Activated naive CD8-positive, alpha-beta T cell treated with anti-CD3 and anti-CD28 coated beads, Interleukin-2, amount 50 U/mL, for 24 hours (primary cell): Measurements from ENCODE around the gene ARL6IP4.

Source experiments
- ATAC-seq: fragments of 150-1000 bp; cut with Tn5 transposase; one replicate; pipeline ENCODE4 v1.10.0; 2021
- DNase-seq: peaks from one replicate; pipeline ENCODE4 v3.0.0; 2021
- H3K27ac Mint-ChIP-seq: one replicate; pipeline ENCODE4 v1.8.0; 2021; ENCODE audit warnings: mild to moderate bottlenecking, mixed read lengths
- H3K27me3 Mint-ChIP-seq: one replicate; pipeline ENCODE4 v1.8.0; 2021; ENCODE audit warnings: mixed read lengths
- H3K36me3 Mint-ChIP-seq: one replicate; pipeline ENCODE4 v1.8.0; 2021; ENCODE audit warnings: low read depth, mixed read lengths
- H3K4me1 Mint-ChIP-seq: one replicate; pipeline ENCODE4 v1.8.0; 2021; ENCODE audit warnings: mixed read lengths
- H3K4me3 Mint-ChIP-seq: one replicate; pipeline ENCODE4 v1.8.0; 2021; ENCODE audit warnings: mild to moderate bottlenecking, moderate library complexity, mixed read lengths
- H3K9me3 Mint-ChIP-seq: one replicate; pipeline ENCODE4 v1.8.0; 2021; ENCODE audit warnings: mixed read lengths

The ARL6IP4 gene

DNA sequence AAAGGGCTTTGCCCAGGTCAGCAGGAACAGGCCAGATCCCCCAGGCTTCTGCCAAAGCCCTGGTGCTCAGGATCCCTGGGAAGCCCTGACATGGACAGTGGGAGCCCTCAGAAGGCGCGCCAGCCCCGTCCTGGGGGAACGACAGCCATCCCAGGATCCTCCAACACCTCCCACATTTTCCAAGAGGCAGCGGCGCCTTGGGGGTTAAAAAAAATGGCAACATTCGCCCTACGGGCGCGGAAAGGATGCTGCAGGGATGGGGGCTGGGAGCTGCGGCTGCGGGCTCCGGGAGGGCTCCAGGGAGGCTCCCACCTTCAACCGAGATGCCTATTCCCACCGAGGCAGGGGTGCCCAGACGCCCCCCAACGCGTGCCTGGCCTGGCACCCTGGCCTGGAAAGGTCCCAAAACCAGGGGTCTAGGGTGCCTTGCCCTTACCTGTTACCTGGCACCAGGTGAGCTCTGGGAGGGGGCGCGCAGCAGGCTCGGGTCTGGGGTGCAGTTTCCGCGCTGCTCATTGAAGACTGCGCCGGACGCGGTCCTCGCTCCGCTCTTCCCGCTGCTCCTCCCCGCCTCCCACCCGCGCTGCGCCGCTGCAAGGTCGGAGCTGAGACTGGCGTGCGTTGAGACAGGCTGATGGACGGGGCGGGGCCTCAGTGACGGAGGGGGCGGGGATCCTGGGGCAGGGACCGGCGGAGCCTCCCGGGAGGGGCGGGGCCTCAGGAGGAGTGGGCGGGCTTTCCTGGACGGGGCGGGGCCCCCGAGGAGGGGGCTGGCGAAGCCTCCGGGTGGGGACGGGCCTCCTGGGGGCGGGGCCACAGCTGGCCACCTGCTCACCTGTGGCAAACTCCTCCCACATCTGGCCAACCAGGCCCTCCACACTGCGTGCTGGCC lies 14.4 kb upstream of the ARL6IP4 start, which contains the start of gene ABCB9:
TSS of gene ABCB9 (minus strand) at position 613 of the 892 bp plus-strand sequence. CDS start 6,228 bp downstream, outside the sequence.
- Mint-ChIP-seq H3K9me3 (no peaks in the 10 kb centered on the region), H3K27me3 (no peaks in the 10 kb centered on the region), H3K4me3 (peak within 1 kb of the TSS; percentile 54), H3K4me1 (peaks cover 4% of the 10 kb centered on the region), H3K27ac (no peak within 1 kb of the TSS), H3K36me3 (no peaks in the 10 kb centered on the region)
- ATAC-seq (peak; percentile 96), DNase-seq (peak; percentile 94)

DNA sequence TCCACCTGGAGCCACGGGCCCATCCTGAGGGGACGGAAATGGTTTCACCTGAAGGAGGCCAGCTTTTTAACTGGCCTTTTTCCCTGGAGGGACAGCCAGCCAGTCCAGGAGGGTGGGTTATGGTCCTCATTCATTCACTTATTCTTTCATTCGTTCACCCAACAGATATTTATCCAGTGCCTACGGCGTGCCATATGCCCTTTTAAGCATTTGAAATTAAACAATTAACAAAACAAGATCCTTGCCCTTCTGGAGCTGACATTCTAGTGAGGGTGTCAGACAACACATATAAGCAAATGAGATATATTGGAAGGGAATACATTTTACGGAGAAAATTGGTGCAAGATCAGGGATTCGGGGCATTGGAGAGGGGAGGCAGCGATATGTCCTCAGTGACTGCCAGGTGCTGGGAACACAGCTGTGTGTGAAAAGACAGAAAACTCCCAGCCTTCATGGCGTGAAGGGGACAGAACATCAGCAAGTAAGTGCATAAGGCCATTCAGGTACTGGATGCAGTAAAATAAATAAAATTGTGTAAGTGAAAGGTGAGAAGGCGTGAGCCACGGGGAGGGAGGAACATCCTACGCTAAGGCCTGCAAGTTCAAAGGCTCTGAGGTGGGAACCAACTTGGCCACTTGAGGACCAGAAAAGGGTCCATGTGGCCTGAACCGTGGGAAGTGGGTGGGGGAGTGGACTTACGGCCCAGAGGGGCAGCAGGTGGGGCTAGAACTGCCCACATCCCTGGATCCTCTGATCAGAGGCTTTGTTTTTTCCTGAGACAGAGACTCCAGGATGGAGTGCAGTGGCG lies 13.5 kb upstream of the ARL6IP4 start:
- no peak for DNase-seq
- H3K36me3 Mint-ChIP-seq = no peaks in the 10 kb centered on the region
- no peak for ATAC-seq
- peaks cover 4% of the 10 kb centered on the region for H3K4me1 Mint-ChIP-seq
- H3K27ac Mint-ChIP-seq = no peak overlapping the region
- no peaks in the 10 kb centered on the region for H3K9me3 Mint-ChIP-seq
- H3K4me3 Mint-ChIP-seq = no peak overlapping the region
- H3K27me3 Mint-ChIP-seq = no peaks in the 10 kb centered on the region

DNA sequence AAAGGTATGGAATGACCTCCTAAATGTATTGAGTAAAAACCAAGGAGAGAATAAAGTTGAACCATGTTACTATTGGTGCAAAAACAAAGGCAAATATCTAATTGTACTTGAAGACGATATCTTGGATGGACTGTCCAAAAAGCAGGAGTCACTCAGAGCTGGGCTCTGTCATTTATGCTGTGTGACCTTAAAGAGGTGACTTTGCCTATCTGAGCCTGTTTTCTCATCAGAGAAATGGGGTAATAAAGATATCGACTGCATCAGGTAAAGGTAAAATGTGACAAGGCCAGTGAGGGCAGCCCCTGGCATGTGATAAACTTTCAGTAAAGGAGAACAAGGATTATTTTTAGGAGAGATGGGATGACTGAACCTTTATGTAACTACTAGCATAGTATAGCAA lies 12.4 kb upstream of the ARL6IP4 start:
- H3K9me3 Mint-ChIP-seq = no peaks in the 10 kb centered on the region
- no peaks in the 10 kb centered on the region for H3K36me3 Mint-ChIP-seq
- no peak overlapping the region for H3K4me3 Mint-ChIP-seq
- no peak overlapping the region for H3K27ac Mint-ChIP-seq
- peaks cover 5% of the 10 kb centered on the region for H3K4me1 Mint-ChIP-seq
- H3K27me3 Mint-ChIP-seq = no peaks in the 10 kb centered on the region
- DNase-seq (no peak), ATAC-seq (no peak)

DNA sequence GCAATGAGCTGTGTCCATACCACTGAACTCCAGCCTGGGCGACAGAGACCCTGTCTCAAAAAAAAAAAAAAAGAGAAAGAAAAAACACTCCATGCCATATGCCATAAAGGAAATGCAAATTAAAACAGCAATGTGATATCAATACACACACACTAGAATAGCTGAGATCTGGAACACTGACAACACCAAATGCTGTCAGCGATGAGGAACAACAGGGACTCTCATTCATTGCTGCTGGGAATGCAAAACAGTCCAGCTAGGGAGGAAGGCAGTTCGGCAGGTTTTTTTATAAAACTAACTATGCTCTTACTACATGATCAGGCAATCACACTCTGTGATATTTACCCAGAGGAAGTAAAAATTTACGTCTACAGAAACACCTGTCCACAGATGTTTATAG lies 10.8 kb upstream of the ARL6IP4 start:
- peaks cover 14% of the 10 kb centered on the region for H3K4me1 Mint-ChIP-seq
- no peak overlapping the region for H3K4me3 Mint-ChIP-seq
- H3K27ac Mint-ChIP-seq = no peak overlapping the region
- H3K9me3 Mint-ChIP-seq = no peaks in the 10 kb centered on the region
- peaks cover 2% of the 10 kb centered on the region for H3K27me3 Mint-ChIP-seq
- H3K36me3 Mint-ChIP-seq = peaks cover 2% of the 10 kb centered on the region
- DNase-seq (no peak), ATAC-seq (no peak)

DNA sequence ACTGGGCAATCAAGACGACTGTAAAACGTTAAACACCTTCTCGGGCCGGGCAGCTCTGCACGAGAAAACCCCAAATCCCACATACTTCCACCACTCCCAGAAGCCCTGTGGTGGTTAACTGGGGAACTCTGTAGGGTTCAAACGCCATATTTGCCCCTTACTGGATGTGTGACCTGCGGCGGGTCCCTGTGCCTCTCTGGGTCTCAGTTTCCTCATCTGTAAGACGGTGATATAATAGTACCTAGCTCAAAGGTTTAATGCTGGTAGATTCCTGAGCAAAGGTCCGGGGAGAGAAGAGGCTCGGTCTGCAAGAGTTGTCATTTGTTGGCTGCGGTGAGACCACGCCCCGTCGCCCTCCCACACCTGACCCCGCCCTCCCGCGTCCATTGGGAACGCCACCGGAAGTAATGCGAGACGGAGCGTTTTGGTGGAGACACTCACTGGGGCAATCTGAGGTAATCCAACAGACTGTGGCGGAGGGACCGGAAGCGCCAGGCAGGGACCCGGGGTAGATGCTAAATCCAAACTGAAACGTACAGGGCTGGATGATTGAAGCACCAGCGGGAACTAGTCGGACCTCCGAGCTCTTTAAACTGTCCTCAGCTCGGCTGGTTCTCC lies 6.1 kb upstream of the ARL6IP4 start:
- Mint-ChIP-seq H3K9me3 (no peaks in the 10 kb centered on the region), H3K36me3 (peaks cover 2% of the 10 kb centered on the region)
- ATAC-seq = peak; percentile 90

DNA sequence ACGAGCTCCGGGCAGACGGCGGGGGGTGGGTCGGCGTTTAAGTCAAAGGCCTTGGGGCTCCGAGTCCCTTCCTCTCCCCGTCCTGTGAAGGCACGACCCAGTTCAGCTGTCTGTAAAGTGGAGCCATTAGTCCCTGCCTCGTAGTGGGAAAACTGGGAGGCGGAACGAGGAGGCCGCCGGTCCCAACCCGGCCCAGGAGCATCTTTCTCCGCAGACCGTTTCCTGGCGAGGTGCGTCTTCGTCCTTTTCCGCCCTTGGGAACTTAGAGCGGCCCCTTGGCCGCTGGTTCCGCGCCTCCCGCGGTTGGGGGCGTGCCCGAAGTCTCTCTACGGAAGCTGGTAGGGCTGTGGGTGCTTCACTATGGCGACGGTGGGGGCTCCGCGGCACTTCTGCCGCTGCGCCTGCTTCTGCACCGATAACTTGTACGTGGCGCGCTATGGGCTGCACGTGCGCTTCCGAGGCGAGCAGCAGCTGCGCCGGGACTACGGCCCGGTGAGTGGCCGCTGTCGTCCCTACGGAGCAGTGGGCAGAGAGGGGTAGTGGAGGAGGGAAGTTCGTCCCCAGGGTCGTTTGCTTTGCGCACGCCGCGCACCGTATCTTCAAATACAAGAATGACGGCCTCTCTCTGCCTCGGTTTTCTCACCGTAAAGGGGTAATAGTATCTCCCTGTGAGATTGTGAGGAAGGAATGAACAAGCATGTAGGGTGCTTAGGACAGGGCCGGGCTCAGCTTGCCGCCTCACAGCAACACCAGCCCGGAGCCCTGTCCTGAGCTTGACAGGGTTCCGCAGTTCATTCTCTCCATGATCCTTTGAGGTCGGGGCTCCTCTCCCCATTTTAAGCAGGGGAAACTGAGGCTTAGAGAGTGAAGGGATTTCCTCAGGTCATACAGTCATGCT lies 5.3 kb upstream of the ARL6IP4 start, which contains the start of gene OGFOD2:
TSS of gene OGFOD2 (plus strand) at position 353 of the 898 bp plus-strand sequence. CDS start at position 361, 8 bp downstream.
- peak within 1 kb of the TSS; percentile 95 for H3K4me3 Mint-ChIP-seq
- H3K36me3 Mint-ChIP-seq = peaks cover 2% of the 10 kb centered on the region
- DNase-seq (peak; percentile 94), ATAC-seq (peak; percentile 87)
- H3K4me1 Mint-ChIP-seq = peaks cover 40% of the 10 kb centered on the region
- no peaks in the 10 kb centered on the region for H3K9me3 Mint-ChIP-seq
- H3K27me3 Mint-ChIP-seq = peaks cover 2% of the 10 kb centered on the region
- peak within 1 kb of the TSS; percentile 99 for H3K27ac Mint-ChIP-seq

More for the DNA sequence above, 6.1 kb upstream of the ARL6IP4 start:
- peak overlapping the region; percentile 95 for H3K4me3 Mint-ChIP-seq
- peak overlapping the region; percentile 99 for H3K27ac Mint-ChIP-seq
- peaks cover 33% of the 10 kb centered on the region for H3K4me1 Mint-ChIP-seq
- DNase-seq = peak; percentile 99
- H3K27me3 Mint-ChIP-seq = peaks cover 2% of the 10 kb centered on the region

DNA sequence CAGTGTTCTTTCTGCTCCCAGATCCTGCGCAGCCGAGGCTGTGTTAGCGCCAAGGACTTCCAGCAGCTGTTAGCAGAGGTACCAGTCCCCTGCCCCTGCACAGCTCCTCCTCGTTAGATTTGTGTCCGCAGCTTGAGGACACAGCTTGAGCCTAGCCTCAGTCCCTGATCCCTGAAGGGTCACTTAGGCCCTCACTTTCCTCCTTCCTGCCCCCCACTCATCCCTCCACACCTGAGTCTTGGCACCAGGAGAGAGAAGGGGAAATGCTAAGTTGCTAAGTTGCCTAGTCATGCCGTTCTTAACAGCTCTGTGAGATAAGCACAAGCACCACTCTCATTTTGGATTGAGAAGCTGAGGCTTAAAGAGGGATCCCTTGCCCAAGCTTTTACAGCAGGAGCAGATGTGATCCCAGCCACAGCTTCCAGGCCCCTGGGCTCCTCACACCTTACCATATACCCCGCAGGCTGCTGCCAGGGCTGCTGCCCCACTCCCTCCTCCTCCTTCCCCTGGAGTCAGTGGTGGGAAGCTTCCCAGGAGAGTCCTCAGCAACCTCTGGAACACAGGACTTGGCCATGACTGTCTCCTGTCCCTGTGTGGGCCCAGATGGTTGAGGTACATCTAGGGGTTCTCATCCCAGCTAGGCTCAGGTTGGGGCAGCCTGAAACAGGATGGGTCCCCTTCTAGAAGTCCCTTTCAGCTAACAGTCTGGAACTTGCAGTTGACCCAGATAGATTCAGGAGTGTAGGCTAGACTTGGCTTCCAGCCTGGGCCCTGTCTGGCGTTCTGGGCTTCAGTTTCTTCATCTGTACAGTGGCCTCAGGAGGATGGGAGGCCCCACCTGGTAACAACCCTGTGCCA lies 4.5 kb upstream of the ARL6IP4 start:
- H3K36me3 Mint-ChIP-seq = peaks cover 4% of the 10 kb centered on the region
- peak overlapping the region; percentile 99 for H3K27ac Mint-ChIP-seq
- H3K9me3 Mint-ChIP-seq = no peaks in the 10 kb centered on the region
- ATAC-seq (no peak), DNase-seq (no peak)
- peaks cover 2% of the 10 kb centered on the region for H3K27me3 Mint-ChIP-seq
- peaks cover 41% of the 10 kb centered on the region for H3K4me1 Mint-ChIP-seq
- H3K4me3 Mint-ChIP-seq = peak overlapping the region; percentile 95

DNA sequence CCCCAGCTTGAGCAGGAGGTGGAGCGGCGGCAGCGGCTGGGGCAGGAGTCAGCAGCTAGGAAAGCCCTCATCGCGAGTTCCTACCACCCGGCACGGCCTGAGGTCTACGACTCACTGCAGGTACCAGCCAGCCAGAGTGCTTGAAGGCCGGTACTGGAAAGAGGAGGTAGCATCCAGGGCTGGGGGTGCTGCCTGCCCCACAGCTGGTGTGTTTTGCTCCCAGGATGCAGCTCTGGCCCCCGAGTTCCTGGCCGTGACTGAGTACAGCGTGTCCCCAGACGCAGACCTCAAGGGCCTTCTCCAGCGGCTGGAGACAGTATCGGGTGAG lies 3.9 kb upstream of the ARL6IP4 start:
- Mint-ChIP-seq H3K27me3 (peaks cover 2% of the 10 kb centered on the region), H3K9me3 (no peaks in the 10 kb centered on the region), H3K4me1 (peaks cover 43% of the 10 kb centered on the region), H3K36me3 (peaks cover 4% of the 10 kb centered on the region), H3K4me3 (peak overlapping the region; percentile 95), H3K27ac (peak overlapping the region; percentile 99)
- no peak for ATAC-seq
- no peak for DNase-seq

DNA sequence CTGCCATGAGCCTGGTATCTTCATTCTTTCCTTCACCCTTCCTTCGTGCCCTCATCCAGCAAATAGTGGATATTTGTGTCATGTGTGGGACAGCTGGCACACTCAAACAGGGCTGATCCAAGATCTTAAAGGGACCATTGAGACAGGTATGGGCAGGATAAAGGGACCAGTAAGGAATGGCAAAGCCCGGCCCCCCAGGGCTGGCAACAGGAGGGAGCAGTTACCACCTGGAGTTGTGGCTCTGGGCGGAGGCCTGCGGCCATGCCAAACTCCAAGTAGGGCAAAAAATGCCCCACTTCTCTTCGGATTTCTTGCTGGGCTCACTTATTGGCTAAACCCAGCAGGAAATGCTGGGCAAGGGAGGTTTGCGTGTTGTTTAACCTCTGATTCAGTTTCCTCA lies 3.3 kb upstream of the ARL6IP4 start:
- Mint-ChIP-seq H3K36me3 (peaks cover 4% of the 10 kb centered on the region), H3K4me1 (peaks cover 48% of the 10 kb centered on the region), H3K27ac (no peak overlapping the region), H3K4me3 (peak overlapping the region; percentile 26), H3K9me3 (no peaks in the 10 kb centered on the region), H3K27me3 (peaks cover 2% of the 10 kb centered on the region)
- no peak for ATAC-seq
- no peak for DNase-seq

DNA sequence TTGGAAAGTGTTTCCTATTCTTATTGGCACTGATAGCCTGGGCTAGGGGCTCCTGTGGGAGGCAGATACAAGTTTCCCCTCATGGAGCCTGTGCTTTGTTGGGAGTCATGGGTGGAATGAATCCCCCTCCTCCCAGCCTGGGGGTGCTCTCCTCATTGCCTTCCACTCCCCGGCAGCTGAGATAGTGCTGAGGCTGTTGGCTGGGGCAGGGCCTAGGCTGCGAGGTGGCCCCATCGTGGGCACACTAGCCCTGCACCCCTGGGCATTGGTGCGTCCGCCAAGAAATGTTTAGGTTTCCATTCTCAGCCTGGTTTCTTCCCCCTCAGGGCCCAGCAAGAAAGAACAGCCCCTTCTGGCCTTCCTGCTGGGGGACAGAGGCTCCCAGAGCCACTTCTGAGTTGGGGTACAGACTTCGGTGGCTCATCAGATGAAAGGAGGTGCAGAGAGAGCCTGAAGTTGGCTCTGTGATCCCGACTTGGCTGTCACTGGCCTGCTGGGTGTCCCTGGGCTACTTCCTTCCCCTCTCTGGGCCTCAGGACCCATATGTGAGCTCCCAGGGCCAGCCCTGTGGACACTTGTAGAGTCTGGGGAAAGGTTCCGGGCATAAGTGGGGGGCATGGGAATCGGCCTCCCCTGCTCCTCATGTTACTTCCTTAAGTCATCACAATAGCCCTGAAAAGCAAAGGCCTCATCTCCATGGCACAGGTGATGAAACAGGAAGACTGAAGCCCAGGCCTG lies 2.7 kb upstream of the ARL6IP4 start:
- H3K36me3 Mint-ChIP-seq = peaks cover 4% of the 10 kb centered on the region
- no peak for ATAC-seq
- no peaks in the 10 kb centered on the region for H3K9me3 Mint-ChIP-seq
- no peak for DNase-seq
- peaks cover 54% of the 10 kb centered on the region for H3K4me1 Mint-ChIP-seq
- peaks cover 2% of the 10 kb centered on the region for H3K27me3 Mint-ChIP-seq
- no peak overlapping the region for H3K4me3 Mint-ChIP-seq
- H3K27ac Mint-ChIP-seq = peak overlapping the region; percentile 22

DNA sequence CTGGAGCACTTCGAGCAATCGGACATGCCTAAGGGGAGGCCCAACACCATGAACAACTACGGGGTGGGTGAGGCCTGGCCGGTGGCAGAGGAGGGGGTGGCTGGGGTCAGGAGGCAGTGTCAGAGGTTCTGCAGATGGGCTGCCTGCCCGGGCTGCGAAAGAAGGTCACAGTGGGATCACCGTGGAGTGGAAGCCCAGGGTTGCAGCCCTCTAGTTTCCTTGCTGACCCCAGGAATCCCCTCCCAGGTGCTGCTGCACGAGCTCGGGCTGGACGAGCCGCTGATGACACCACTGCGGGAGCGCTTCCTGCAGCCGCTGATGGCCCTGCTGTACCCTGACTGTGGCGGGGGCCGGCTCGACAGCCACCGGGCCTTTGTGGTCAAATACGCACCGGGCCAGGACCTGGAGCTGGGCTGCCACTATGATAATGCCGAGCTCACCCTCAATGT lies 1.9 kb upstream of the ARL6IP4 start:
- Mint-ChIP-seq H3K4me3 (no peak overlapping the region), H3K4me1 (peaks cover 59% of the 10 kb centered on the region), H3K9me3 (no peaks in the 10 kb centered on the region)

DNA sequence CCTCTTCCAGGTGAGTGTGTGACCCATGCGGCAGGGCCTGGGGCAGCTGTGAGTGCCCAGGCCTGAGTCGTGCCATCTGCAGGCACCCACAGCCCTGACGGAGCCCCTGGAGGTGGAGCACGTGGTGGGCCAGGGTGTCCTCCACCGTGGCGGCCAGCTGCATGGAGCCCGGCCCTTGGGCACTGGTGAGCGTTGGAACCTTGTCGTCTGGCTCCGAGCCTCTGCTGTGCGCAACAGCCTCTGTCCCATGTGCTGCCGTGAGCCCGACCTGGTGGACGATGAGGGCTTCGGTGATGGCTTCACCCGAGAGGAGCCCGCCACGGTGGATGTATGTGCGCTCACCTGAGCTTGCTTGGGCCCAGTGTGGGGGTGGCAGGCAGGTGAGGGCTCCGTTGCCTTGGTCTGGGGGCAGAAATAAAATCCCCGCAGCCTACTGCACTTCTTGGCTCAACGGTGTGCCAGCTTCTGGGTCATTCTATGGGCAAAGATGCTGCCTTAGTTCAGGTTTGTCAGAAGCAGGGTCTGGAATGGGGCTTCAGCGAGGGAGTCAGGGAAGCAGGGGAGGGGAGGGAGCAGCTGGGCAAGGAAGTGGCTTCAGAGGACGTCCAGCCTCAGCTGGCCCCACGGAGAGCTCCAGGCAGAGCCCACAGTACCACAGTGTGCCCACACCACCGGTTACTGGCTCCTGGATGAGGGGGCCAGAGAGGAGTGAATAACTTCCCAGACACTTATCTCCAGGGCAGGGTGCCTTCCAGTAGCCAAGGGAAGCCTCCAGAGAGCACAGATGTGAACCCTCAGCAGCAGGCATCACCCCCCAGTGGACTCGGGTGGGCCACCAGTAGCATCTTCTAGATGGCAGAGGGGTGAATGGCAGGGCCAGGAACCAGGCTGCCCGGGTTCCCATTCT lies 1.2 kb upstream of the ARL6IP4 start:
- Mint-ChIP-seq H3K4me1 (peaks cover 60% of the 10 kb centered on the region), H3K4me3 (peak overlapping the region; percentile 88), H3K36me3 (peaks cover 4% of the 10 kb centered on the region), H3K27me3 (peaks cover 2% of the 10 kb centered on the region), H3K9me3 (no peaks in the 10 kb centered on the region), H3K27ac (peak overlapping the region; percentile 92)
- ATAC-seq (no peak), DNase-seq (no peak)

More for the DNA sequence above, 1.9 kb upstream of the ARL6IP4 start:
- peaks cover 2% of the 10 kb centered on the region for H3K27me3 Mint-ChIP-seq
- H3K27ac Mint-ChIP-seq = peak overlapping the region; percentile 22
- peaks cover 4% of the 10 kb centered on the region for H3K36me3 Mint-ChIP-seq
- no peak for ATAC-seq
- DNase-seq = no peak
